Measurements from ENCODE around the gene BRWD1.

BRWD1 gene

DNA sequence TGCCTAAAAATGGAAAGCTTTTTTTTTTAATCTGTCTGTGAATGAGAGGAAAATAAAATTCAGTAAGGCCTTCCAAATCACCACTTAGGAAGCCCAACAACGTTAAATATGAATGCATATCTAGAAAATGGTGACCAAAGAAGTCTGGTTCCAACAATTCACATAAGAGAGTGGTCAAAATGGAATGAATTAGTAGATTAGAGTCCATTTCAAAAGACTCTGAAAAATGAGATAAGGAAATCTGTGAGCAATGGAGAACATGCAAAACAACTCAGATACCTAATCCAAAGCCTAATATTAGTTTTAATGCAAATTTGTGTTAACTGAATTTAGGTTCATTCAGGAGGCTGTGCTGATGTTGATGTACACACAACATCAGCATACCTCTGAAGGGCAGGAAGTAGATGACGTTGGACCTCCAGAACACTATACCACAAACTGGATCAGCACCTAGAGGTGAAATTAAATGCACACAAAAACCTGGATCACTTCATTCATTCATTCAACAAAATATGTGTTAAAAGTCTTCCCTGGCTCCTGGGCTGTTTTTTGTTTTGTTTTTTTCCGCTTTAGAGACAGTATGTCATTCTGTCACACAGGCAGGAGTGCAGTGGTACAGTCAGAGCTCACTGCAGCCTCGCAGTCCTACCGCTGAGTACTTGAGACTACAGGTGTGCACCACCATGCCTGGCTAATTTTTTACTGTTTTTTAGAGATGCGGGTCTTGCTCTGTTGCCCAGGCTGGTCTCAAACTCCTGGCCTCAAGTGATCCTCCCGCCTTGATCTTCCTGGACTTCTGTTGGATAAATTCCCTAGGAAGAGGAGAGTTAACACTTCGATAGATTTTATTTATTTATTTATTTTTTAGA lies 4.9 kb upstream of the BRWD1 start:
- TF ChIP-seq, protein P1, sequence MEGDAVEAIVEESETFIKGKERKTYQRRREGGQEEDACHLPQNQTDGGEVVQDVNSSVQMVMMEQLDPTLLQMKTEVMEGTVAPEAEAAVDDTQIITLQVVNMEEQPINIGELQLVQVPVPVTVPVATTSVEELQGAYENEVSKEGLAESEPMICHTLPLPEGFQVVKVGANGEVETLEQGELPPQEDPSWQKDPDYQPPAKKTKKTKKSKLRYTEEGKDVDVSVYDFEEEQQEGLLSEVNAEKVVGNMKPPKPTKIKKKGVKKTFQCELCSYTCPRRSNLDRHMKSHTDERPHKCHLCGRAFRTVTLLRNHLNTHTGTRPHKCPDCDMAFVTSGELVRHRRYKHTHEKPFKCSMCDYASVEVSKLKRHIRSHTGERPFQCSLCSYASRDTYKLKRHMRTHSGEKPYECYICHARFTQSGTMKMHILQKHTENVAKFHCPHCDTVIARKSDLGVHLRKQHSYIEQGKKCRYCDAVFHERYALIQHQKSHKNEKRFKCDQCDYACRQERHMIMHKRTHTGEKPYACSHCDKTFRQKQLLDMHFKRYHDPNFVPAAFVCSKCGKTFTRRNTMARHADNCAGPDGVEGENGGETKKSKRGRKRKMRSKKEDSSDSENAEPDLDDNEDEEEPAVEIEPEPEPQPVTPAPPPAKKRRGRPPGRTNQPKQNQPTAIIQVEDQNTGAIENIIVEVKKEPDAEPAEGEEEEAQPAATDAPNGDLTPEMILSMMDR (IDR thresholded peaks at IDR 0.05; ENCODE audit: borderline replicate concordance, insufficient read depth, low read depth, low read length) = no peak
- no peak overlapping the region for H3K4me3 ChIP-seq (ENCODE audit: low read depth, low read length)

DNA sequence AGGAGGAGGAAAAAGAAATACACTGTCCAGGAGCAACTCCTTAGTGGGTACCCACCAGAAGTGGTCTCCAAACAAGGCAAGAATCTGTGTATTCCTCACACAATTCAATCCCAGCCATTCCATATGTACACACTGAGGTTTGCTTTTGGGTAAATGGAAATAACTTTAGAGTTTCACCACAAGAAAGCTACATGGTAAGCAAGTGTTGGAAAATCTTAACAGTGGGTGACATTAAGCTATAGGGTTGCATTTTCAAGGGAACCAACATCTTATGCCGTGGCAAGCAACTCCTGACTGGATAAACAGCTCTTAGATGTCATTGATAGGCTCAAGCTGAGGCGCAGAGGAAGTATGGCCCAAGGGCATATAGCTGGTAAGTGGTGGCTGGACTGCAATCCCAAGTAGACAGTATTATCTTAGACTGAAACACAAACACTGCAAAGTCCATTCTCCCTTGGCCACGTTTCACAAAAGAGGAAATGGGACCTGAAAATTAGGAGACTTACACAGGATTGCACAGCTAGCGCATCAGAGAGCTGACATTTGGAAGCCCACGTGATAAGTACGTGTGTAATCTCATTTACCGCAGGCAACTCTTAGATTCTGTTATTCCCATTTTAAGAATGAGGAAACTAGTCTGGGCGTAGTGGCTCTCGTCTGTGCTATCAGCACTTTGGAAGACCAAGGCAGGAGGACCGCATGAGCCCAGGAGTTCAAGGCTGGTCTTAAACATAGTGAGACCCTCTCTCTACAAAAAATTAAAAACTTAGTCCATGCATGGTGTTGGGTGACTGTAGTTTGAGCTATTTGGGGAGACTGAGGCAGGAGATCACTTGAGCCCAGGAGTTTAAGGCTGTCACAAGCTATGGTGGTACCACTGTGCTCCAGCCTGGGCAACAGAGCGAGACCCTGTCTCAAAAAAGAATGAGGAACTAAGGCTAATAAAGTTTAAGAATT lies 4.0 kb upstream of the BRWD1 start:
- H3K4me3 ChIP-seq (ENCODE audit: low read depth, low read length) = no peak overlapping the region
- TF ChIP-seq, protein P1 (IDR thresholded peaks at IDR 0.05; ENCODE audit: borderline replicate concordance, insufficient read depth, low read depth, low read length) = no peak

DNA sequence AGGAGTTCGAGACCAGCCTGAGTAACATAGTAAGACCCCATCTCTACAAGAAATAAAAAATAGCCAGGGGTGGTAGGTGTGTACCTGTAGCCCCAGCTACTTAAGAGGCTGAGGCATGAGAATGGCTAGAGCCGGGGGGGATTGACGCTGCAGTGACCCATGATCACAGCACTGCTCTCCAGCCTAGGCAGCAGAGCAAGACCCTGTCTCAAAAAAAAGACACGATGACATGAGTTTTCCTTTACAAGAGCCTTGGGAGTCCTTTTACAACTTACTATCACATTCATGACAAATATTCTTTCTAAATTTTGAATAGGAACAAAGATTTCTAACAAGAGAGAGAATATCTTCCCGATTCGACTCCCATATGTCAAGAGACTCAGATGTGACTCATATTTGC lies 3.3 kb upstream of the BRWD1 start:
- H3K4me3 ChIP-seq (ENCODE audit: low read depth, low read length) = no peak overlapping the region
- TF ChIP-seq, protein P1 (IDR thresholded peaks at IDR 0.05; ENCODE audit: borderline replicate concordance, insufficient read depth, low read depth, low read length) = no peak

DNA sequence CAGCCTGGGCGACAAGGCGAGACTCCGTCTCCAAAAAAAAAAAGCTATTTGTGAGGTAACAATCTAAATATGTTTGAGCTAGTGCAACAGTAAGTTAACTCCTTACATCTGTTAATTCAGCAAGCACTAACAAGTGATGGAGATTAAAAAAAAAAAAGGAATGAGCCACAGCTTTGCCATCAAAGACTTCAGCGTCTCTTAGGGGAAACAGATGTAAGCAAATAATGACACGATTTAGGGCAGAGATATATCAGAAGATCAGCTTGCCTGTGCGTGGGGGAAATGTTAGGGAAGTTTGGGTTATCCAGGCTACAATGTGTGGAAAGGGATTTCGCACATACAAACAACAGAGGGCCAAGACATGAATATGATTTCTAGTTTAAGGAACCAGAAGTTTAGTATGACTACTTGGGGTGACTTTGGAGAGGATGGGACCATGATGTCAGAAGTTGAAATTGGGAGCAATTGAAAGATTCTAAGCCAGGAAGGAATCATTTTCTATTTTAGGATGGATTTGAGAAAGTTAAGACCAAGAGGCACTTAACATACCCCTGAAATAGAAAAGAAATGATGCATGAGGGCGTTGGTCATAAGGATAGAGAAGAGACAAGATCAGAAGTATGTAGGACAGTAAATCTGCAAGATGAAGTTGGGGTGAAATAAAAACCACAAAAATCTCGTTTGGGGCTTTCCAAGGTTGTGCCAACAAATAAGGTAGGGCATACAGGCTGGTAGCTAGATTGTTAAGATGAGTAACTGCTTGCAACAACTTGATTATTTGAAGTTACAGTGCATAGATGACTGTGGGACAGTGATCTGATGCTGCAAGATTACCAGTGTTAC lies 2.4 kb upstream of the BRWD1 start:
- H3K4me3 ChIP-seq (ENCODE audit: low read depth, low read length) = no peak overlapping the region
- TF ChIP-seq, protein P1 (IDR thresholded peaks at IDR 0.05; ENCODE audit: borderline replicate concordance, insufficient read depth, low read depth, low read length) = no peak

DNA sequence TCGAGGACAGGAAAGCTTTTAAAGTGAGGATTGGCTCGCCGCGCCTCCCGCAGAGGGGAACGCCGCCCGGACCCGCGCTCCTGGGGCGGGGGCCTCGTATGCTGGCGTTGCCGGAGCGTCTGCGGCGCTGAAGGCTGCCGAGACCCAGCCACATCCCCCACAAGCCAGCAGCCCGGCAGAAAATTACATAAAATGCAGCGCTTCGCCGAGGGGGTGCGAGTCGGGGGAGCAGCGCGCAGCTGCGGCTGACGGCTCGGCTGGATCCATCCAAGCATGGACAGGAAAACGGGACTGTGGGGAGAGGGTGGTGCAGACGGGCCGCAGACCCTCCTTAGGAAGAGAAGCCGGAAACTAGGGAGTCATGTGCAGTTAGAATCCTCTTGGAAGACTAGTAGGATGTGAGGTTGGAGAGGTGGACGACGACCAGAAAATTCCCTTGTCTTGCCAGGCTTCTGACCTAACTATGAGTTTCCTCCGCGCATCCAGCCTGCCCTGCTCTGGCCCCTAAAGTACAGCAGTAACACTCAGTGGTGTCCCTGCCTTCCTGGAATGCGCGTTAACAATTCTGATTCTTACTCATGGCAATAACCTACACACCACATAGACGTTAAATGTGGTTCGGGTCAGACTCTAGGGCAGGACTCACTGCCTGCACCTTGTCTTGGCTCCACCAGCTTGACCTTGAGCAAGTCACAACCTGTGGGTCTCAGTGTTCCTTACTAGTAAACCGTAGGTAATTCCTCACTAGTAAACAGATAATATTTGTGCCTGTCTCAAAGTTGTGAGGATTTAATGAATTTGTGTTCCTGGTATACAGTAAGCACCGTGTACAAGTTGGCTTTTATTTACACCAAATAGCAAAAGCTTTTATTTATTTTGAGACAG lies 953 bp upstream of the BRWD1 start:
- TF ChIP-seq, protein P1 (IDR thresholded peaks at IDR 0.05; ENCODE audit: borderline replicate concordance, insufficient read depth, low read depth, low read length) = no peak
- H3K4me3 ChIP-seq (ENCODE audit: low read depth, low read length) = peak overlapping the region; percentile 96
